Cardiac muscle cell (in vitro differentiated cells and primary cell): ENCODE results near the gene FOXS1. TPM values are rescaled to one million over a fixed set of nuclear protein-coding genes. Genes with fewer than 3 reads are reported as not detected.

Source experiments
- DNase-seq, 2 donors: peaks; one replicate each; pipeline versions ENCODE4 v3.0.0 to v3.0.0-alpha.2; 2010 to 2017; ENCODE audit warnings: low read depth in 1 of 2, low spot score in 1 of 2
- H3K27ac ChIP-seq: fragments of 200-600 bp; sonication (generic); 2 replicates; pipeline ENCODE4 v1.5.1; 2016
- H3K27me3 ChIP-seq: fragments of 200-600 bp; sonication (generic); 2 replicates; pipeline ENCODE4 v1.6.0; 2016; ENCODE audit warnings: control low read depth
- H3K36me3 ChIP-seq: fragments of 200-600 bp; sonication (generic); 2 replicates; pipeline ENCODE4 v1.5.1; 2016; ENCODE audit warnings: control low read depth
- H3K4me1 ChIP-seq: fragments of 200-600 bp; sonication (generic); 2 replicates; pipeline ENCODE4 v1.8.1; 2017; ENCODE audit warnings: low read depth, mild to moderate bottlenecking, mixed run types
- H3K4me3 ChIP-seq: fragments of 200-600 bp; sonication (generic); 2 replicates; pipeline ENCODE4 v1.5.1; 2016; ENCODE audit warnings: mild to moderate bottlenecking
- H3K9me3 ChIP-seq: fragments of 200-600 bp; sonication (generic); 2 replicates; pipeline ENCODE4 v1.5.1; 2017; ENCODE audit warnings: low read depth, mild to moderate bottlenecking, control low read depth
- polyA plus RNA-seq: library from polyadenylated mRNA; unstranded; fragments of >200 nt; fragmentation: Nextera tagmentation; extraction: Ambion mirVana; gene quantifications from 2 replicates; pipeline ENCODE4 v1.2.1, GENCODE V29; 2016
- total RNA-seq: library from RNA; depleted of rRNA; stranded (reverse); fragments of >200 nt; gene quantifications from 2 replicates; pipeline ENCODE4 v1.2.3, GENCODE V29; 2016
- TF ChIP-seq, protein P1 (sequence below): IDR thresholded peaks from 2 replicates; pipeline ENCODE4 v1.5.1; 2012; ENCODE audit warnings: low read depth, mild to moderate bottlenecking, low read length

Gene FOXS1
- total and polyA plus RNA-seq, 2 experiments from 2014 or later = 0.23 to 0.83 TPM

DNA sequence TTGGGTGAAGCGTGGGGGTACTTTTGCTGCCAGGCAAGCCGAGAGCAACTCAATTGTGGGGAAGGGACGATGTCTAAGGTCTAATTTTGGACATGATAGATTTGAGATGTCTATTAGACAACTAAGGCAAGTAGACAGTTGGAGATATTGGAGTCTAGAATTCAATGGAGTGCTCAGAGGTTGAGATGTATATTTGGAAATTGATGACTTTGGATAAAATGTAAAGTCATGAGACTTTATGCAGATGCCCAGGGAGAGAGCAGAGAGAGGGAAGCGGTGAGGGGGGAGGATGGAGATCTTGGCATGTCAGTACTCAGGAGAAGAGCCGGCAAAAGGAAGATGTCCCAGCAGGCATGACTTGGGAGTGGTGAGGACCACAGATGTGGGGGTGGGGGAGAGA, 19.3 kb downstream of the FOXS1 start:
- no peaks in the 10 kb centered on the region for H3K36me3 ChIP-seq
- H3K4me1 ChIP-seq = peaks cover 6% of the 10 kb centered on the region
- no peak for DNase-seq
- TF ChIP-seq, protein P1, sequence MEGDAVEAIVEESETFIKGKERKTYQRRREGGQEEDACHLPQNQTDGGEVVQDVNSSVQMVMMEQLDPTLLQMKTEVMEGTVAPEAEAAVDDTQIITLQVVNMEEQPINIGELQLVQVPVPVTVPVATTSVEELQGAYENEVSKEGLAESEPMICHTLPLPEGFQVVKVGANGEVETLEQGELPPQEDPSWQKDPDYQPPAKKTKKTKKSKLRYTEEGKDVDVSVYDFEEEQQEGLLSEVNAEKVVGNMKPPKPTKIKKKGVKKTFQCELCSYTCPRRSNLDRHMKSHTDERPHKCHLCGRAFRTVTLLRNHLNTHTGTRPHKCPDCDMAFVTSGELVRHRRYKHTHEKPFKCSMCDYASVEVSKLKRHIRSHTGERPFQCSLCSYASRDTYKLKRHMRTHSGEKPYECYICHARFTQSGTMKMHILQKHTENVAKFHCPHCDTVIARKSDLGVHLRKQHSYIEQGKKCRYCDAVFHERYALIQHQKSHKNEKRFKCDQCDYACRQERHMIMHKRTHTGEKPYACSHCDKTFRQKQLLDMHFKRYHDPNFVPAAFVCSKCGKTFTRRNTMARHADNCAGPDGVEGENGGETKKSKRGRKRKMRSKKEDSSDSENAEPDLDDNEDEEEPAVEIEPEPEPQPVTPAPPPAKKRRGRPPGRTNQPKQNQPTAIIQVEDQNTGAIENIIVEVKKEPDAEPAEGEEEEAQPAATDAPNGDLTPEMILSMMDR = no peak
- H3K9me3 ChIP-seq = no peaks in the 10 kb centered on the region
- H3K27me3 ChIP-seq = no peaks in the 10 kb centered on the region
- no peak overlapping the region for H3K4me3 ChIP-seq
- H3K27ac ChIP-seq = no peak overlapping the region

DNA sequence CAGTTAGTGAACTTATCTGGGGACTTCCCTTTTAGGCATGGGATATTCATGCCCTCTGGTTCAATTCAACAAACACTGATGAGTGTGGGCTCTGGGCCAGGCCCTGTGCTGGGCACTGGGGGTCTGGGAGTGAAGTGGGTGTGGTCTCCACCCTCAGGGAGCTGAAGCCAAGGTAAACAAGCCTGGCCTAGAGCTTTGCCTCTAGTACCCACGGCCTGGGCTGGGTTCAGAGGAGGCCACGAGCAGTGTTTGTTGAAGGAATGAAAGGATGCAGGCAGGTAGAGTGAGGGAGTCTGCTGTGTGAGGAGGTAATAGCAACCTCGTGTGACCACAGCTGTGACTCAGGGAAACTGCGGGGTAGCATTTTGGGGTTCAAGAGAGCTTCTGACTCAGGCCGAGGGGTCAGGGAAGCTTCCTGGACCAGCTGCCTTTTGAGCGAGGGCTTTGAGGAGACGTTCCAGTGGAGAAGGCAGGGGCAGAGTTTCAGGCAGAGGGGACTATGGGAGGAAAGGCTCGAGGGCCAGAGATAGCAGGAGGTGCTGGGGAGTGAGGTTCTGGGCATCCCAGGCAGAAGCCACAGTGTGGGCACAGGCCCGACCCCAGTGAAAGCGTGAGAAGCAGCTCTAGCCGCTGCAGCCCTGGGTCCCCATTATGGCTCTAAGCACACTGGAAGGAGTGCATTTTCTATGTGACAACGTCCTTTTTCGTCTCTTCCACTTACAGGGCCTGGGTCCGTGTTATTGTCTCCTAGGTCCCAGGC, 20.7 kb downstream of the FOXS1 start:
- no peak overlapping the region for H3K4me3 ChIP-seq
- no peaks in the 10 kb centered on the region for H3K36me3 ChIP-seq
- no peak for DNase-seq
- H3K27ac ChIP-seq = no peak overlapping the region
- no peaks in the 10 kb centered on the region for H3K27me3 ChIP-seq
- TF ChIP-seq, protein P1 = no peak
- peaks cover 6% of the 10 kb centered on the region for H3K4me1 ChIP-seq
- no peaks in the 10 kb centered on the region for H3K9me3 ChIP-seq

DNA sequence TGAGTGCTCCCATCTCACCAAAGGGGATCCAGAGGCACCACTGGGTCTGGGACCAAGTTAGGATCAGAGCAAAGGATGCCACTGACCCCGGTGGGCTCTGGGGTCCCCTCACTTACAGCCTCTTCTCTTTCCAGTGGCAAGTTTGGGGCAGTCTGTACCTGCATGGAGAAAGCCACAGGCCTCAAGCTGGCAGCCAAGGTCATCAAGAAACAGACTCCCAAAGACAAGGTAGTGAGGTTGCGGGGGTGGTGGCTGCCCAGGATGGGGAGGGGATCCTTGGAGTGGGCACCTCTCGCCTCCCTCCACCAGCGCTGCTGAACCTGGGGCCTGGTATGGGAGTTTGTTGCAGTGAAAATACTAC, 21.3 kb downstream of the FOXS1 start:
- peaks cover 6% of the 10 kb centered on the region for H3K4me1 ChIP-seq
- no peak for DNase-seq
- H3K36me3 ChIP-seq = no peaks in the 10 kb centered on the region
- no peaks in the 10 kb centered on the region for H3K9me3 ChIP-seq
- H3K4me3 ChIP-seq = no peak overlapping the region
- no peak overlapping the region for H3K27ac ChIP-seq
- TF ChIP-seq, protein P1 = no peak
- no peaks in the 10 kb centered on the region for H3K27me3 ChIP-seq

DNA sequence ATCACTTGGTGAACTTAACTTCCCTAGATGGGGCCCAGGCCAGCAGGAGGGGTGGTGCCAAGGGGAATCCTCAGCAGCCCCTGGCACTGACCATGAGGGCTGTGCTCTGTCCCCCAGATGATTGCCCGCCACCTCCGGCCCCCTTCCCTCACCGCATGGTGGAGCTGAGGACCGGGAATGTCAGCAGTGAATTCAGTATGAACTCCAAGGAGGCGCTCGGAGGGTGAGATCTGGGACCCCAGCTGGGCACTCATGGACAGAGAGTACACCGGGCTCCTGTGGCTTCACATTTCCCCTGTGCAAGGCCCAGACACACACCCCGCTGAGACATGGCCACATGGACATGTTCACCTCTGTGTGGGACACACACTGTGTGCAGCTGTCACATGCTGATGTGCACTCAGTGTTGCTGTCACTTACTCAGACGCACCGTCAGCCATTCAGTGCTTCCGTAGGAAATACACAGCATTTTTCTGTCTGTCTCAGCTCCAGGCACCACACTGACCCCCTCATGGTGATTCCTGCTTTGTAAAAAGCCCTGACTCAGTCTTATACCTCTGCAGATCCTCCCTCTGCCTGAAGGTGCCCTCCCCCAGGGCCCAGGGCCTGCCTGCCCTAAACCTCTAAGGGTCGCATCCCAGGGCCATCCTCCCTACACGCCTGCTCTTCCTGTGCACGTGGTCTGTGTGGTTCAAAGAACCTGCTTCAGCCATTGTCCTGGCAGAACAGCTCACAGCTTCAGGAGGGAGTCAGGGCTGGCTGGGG, 21.9 kb downstream of the FOXS1 start:
- no peaks in the 10 kb centered on the region for H3K27me3 ChIP-seq
- no peak overlapping the region for H3K27ac ChIP-seq
- no peaks in the 10 kb centered on the region for H3K36me3 ChIP-seq
- peaks cover 6% of the 10 kb centered on the region for H3K4me1 ChIP-seq
- H3K9me3 ChIP-seq = no peaks in the 10 kb centered on the region
- no peak overlapping the region for H3K4me3 ChIP-seq
- no peak for DNase-seq
- TF ChIP-seq, protein P1 = no peak

DNA sequence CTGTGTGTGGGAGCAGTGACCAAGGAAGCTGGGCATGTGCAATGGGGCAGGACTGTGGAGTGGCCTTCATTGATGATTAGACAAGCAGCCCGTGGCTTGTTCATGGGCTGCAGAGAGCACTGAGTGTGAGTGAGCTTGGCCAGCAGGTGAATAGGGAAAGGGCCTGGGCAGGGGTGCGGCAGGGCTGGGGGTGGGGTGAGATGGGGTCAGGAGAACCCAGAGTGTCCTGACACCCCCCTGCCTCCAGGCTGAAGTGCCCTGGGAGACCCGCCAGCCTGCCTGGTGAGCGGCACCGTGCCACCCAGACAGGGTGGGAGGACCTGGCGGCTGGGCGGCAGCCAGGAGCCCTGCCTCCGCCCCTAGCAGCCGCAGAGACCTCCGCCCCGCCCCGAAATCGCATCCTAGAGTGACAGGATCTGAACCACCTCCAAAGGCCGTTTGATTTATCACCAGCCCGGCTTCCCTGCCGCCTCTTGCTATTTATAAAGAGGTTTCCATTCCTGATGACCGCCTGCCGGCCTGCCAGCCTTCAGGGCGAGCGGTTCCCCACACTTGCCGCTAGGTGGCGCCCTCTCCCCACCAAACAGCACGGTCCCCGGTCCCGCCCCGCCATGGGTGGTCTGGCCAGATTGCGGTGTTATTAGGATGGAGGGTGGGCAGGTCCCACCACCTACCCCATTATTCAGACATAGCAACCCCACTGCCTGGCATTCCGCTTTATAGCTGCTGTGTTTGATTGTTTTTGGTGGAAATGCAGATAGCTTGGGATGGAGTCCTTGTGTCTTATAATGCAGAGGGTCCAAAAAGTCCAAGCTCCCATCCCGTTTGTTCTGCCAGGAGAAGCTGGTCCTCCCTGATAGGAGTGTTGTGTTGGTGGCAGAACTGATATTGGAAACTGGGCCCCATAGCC, 22.7 kb downstream of the FOXS1 start:
- TF ChIP-seq, protein P1 = peak; percentile 94
- Histone ChIP-seq H3K36me3 (no peaks in the 10 kb centered on the region), H3K27me3 (no peaks in the 10 kb centered on the region), H3K4me1 (peaks cover 6% of the 10 kb centered on the region), H3K9me3 (no peaks in the 10 kb centered on the region), H3K27ac (no peak overlapping the region), H3K4me3 (no peak overlapping the region)
- DNase-seq = peak; percentile 77 to 92
